ENCODE data around the gene GNPAT.

- TF ChIP-seq MAX (IDR thresholded peaks at IDR 0.05) (no peak), TAF1 (conservative IDR thresholded peaks at IDR 0.05) (no peak), CTCF (IDR thresholded peaks at IDR 0.05; ENCODE audit: low read depth, low read length, missing input control) (no peak), RAD21 (IDR thresholded peaks at IDR 0.05) (no peak), SP1 (IDR thresholded peaks at IDR 0.05) (no peak), ZBTB33 (IDR thresholded peaks at IDR 0.05) (no peak), REST (IDR thresholded peaks at IDR 0.05) (no peak), YY1 (IDR thresholded peaks at IDR 0.05) (no peak), JUND (IDR thresholded peaks at IDR 0.05) (no peak), HNF4A (conservative IDR thresholded peaks at IDR 0.05) (no peak), RXRA (IDR thresholded peaks at IDR 0.05) (no peak), EGR1 (IDR thresholded peaks at IDR 0.05; ENCODE audit: low read depth in 2 of 2) (no peak)
These were observed 22.9 kb upstream of the GNPAT start for GRCh38 chr1:231218078-231218477.
